Kidney epithelial cell (primary cell): ENCODE measurements around the gene UNC5C. TPM values are rescaled to one million over a fixed set of nuclear protein-coding genes. Genes with fewer than 3 reads are reported as not detected.
A peak's percentile ranks its signal among the peaks of the same experiment; 100 is the strongest.

Experiments used
- DNase-seq: peaks from one replicate; pipeline ENCODE4 v3.0.0-alpha.2; 2010; ENCODE audit warnings: low read depth
- H3K27me3 ChIP-seq: 2 replicates; pipeline ENCODE4 v1.6.0; 2011; ENCODE audit warnings: low read length; ENCODE audit not compliant: control insufficient read depth, insufficient read depth
- H3K36me3 ChIP-seq: 2 replicates; pipeline ENCODE4 v1.5.1; 2011; ENCODE audit warnings: low read length; ENCODE audit not compliant: control insufficient read depth, insufficient read depth
- H3K4me3 ChIP-seq: 2 replicates; pipeline ENCODE4 v1.5.1; 2011; ENCODE audit warnings: low read depth, mild to moderate bottlenecking, control low read depth, low read length
- CTCF ChIP-seq: IDR thresholded peaks from 2 replicates; pipeline ENCODE4 v1.5.1; 2011; ENCODE audit warnings: mild to moderate bottlenecking, moderate library complexity, low read length, control low read depth, inconsistent platforms; ENCODE audit not compliant: insufficient read depth, poor library complexity, severe bottlenecking
- total RNA-seq: library from RNA; depleted of rRNA; stranded (reverse); fragments of >200 nt; gene quantifications from 2 replicates; pipeline ENCODE4 v1.2.3, GENCODE V29; 2015

Gene UNC5C
- total RNA-seq, 1 donor from 2014 or later: 2.8 TPM

- Histone ChIP-seq H3K27me3 (no peaks in the 10 kb centered on the region), H3K36me3 (no peaks in the 10 kb centered on the region), H3K4me3 (no peak overlapping the region)
- no peak for DNase-seq
- no peak for TF ChIP-seq CTCF
Measured at GRCh38 chr4:95371476-95372224, 177.1 kb downstream of the UNC5C start.

GRCh38 chr4:95367824-95368223 is 180.9 kb downstream of the UNC5C start:
- H3K27me3 ChIP-seq: no peaks in the 10 kb centered on the region
- H3K4me3 ChIP-seq: no peak overlapping the region
- DNase-seq: no peak
- H3K36me3 ChIP-seq: no peaks in the 10 kb centered on the region
- TF ChIP-seq CTCF: no peak

- no peak for DNase-seq
- no peak for TF ChIP-seq CTCF
- H3K36me3 ChIP-seq: no peaks in the 10 kb centered on the region
- H3K4me3 ChIP-seq: no peak overlapping the region
- no peaks in the 10 kb centered on the region for H3K27me3 ChIP-seq
Measured at GRCh38 chr4:95363966-95364365, 184.8 kb downstream of the UNC5C start.

GRCh38 chr4:95363559-95363925 is 185.2 kb downstream of the UNC5C start:
- no peak for DNase-seq
- Histone ChIP-seq H3K27me3 (no peaks in the 10 kb centered on the region), H3K36me3 (no peaks in the 10 kb centered on the region), H3K4me3 (no peak overlapping the region)
- no peak for TF ChIP-seq CTCF

GRCh38 chr4:95362906-95363558 is 185.7 kb downstream of the UNC5C start:
- TF ChIP-seq CTCF: peak; percentile 14
- DNase-seq: no peak
- H3K27me3 ChIP-seq: no peaks in the 10 kb centered on the region
- no peaks in the 10 kb centered on the region for H3K36me3 ChIP-seq
- H3K4me3 ChIP-seq: no peak overlapping the region
